HUES48 (cell line): ENCODE measurements around the gene MAGI3.
"Not testable (repeated sequence)": the region's sequence is repeated elsewhere in the genome, so short reads cannot be mapped to it uniquely, and the experiment has no call there.

Experiments
- H3K27ac ChIP-seq: one replicate; pipeline ENCODE4 v1.7.0; 2013; ENCODE audit warnings: low read depth, low read length, inconsistent platforms
- H3K27me3 ChIP-seq: 2 replicates; pipeline ENCODE4 v1.6.1; 2013; ENCODE audit warnings: mild to moderate bottlenecking, low read length; ENCODE audit not compliant: control insufficient read depth, insufficient read depth
- H3K36me3 ChIP-seq: 2 replicates; pipeline ENCODE4 v1.6.1; 2013; ENCODE audit warnings: low read length; ENCODE audit not compliant: control insufficient read depth, insufficient read depth
- H3K4me1 ChIP-seq: 2 replicates; pipeline ENCODE4 v1.6.1; 2013; ENCODE audit warnings: mild to moderate bottlenecking, low read length; ENCODE audit not compliant: control insufficient read depth, insufficient read depth
- H3K4me3 ChIP-seq: 2 replicates; pipeline ENCODE4 v1.5.1; 2013; ENCODE audit warnings: mild to moderate bottlenecking, low read depth, low read length
- H3K9ac ChIP-seq: 2 replicates; pipeline ENCODE4 v1.6.1; 2013; ENCODE audit warnings: mild to moderate bottlenecking, low read depth, low read length, moderate library complexity
- H3K9me3 ChIP-seq: 2 replicates; pipeline ENCODE4 v1.6.1; 2013; ENCODE audit warnings: low read length; ENCODE audit not compliant: control insufficient read depth, insufficient read depth

The MAGI3 gene

DNA sequence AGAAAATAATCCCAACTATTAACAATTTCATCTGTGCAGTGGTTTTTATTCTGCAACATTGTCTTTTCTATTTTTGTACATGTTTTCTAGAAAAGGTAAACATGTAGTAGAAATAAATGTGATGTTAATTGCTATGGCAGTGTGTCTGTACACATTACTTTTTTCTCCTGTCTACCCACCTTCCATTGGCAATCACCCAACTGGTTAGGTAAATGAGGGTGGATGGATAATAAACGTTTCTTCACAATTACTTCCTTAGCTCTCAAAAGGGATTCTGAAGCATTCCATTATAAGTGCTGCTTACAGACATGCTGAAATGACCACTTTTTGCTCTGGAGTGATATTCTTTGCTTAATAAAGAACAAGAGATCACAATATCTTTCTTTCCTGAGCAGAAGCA lies 61.4 kb downstream of the MAGI3 start:
- no peaks in the 10 kb centered on the region for H3K9me3 ChIP-seq
- no peak overlapping the region for H3K9ac ChIP-seq
- no peaks in the 10 kb centered on the region for H3K4me1 ChIP-seq
- H3K27ac ChIP-seq = no peak overlapping the region
- no peaks in the 10 kb centered on the region for H3K36me3 ChIP-seq
- H3K4me3 ChIP-seq = no peak overlapping the region
- no peaks in the 10 kb centered on the region for H3K27me3 ChIP-seq

DNA sequence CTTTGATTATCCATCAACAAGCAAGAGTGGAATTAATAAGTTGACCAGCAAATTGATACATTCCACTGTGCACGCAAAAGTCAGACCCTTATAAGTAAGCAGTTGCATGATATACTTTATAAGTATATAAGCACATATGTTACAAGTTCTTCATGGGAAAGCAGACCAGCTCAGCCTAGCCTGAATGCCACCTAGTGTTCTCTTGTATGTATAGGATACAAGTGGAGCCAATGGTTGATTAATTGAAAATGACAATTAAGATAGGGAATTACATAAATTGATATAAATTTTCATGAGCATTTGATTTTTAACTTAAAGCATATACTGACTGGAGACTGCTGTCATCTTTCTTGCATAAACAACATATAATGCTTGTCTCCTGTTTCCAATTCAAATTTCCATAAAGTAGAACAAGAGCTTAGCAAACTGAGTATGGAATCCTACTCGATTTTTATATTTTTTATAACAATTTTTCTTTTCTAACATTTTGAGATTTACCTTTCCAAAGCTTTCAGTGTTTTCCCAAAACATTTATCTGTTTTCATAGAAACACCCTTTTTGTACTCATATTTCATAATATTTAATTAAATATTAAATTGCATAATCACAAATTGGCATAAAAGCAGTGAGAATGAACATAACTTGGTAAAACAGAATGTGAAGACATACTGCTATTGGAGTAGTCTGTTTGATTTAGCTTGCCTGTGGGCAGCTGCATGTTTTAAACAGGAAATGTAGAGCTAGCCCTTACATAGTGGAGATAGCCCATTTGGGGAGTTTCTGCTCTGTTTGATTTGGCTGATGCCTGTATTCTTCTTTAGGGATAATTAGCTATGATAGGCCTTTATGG lies 62.8 kb downstream of the MAGI3 start:
- Histone ChIP-seq H3K4me1 (no peaks in the 10 kb centered on the region), H3K4me3 (no peak overlapping the region), H3K9ac (no peak overlapping the region), H3K27me3 (no peaks in the 10 kb centered on the region), H3K9me3 (no peaks in the 10 kb centered on the region), H3K27ac (peak overlapping the region; percentile 9), H3K36me3 (no peaks in the 10 kb centered on the region)

DNA sequence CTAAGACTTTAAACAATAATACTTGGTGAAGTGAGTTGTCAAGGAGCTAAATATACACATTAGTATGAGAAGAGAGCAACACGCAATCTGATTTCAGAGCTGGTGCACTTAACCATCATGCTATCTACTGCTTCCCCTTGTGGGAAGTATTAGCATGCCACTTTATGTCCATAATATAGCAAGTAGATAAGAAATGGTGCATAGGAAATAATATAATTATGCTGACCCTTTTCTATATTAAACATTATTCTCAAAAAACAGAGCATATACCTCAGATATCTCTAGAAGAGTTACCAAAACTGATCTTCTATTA lies 63.4 kb downstream of the MAGI3 start:
- H3K4me3 ChIP-seq = no peak overlapping the region
- H3K27me3 ChIP-seq = no peaks in the 10 kb centered on the region
- no peak overlapping the region for H3K27ac ChIP-seq
- H3K36me3 ChIP-seq = no peaks in the 10 kb centered on the region
- no peak overlapping the region for H3K9ac ChIP-seq
- H3K9me3 ChIP-seq = no peaks in the 10 kb centered on the region
- H3K4me1 ChIP-seq = no peaks in the 10 kb centered on the region

DNA sequence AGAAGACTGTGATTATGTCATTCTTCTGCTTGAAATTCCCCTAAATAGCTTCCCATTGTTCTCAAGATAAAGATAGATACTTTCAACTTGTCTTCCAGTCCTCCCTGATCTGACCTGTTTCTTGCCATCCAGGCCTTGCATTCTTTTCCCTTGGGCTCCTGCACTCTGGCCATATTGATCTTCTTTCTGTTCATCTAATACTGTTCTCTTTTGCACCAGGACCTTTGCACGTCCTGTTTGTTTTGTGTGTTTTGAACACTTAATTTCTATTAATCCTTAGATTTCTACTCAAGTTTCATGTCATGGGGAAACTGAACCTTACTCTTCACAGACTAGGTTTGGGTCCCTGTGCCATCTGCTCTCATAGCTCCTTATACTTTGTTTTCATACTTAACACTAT lies 65.1 kb downstream of the MAGI3 start:
- Histone ChIP-seq H3K27ac (no peak overlapping the region), H3K27me3 (no peaks in the 10 kb centered on the region), H3K36me3 (no peaks in the 10 kb centered on the region), H3K9ac (no peak overlapping the region), H3K4me1 (no peaks in the 10 kb centered on the region), H3K9me3 (no peaks in the 10 kb centered on the region), H3K4me3 (no peak overlapping the region)

DNA sequence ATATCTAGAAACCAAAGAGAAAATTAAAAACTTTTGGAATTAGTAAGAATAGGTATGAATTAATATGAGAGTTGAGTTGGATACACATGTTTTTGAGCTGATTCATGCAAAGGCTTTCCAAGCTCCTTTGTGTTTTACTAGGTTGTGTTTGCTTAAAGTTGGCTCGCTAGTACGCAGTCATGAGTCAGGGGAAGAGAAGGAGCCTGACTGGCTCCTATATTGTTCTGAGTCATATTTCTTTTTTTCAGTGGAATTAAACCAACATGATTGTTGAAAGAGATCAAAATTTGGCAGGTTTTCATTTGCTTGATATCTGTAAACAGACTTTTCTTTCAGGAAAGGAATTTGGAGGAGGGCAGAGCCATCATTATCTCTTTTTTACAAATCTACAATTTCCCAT lies 66.7 kb downstream of the MAGI3 start:
- Histone ChIP-seq H3K4me3 (no peak overlapping the region), H3K27ac (no peak overlapping the region), H3K36me3 (no peaks in the 10 kb centered on the region), H3K27me3 (no peaks in the 10 kb centered on the region), H3K4me1 (no peaks in the 10 kb centered on the region), H3K9me3 (no peaks in the 10 kb centered on the region), H3K9ac (no peak overlapping the region)

DNA sequence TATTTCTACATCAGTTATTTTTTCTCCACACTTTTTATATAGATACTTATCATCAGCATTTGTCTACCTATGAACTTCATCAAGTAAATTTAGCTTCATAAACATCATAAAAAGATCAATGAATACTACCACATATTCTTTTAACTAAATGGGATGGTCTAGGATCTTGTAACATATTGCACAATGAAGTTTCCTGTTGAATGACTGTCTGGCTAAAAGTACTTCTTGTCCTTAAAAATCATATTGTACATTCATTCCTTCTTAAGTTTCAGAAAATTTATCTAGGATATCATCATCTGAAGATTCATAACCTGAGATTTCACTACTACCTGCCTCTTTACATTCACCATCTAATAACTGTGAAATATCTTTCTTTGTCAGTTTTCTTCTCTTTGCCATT lies 69.0 kb downstream of the MAGI3 start:
- Histone ChIP-seq H3K27me3 (no peaks in the 10 kb centered on the region), H3K36me3 (no peaks in the 10 kb centered on the region), H3K27ac (no peak overlapping the region), H3K4me1 (no peaks in the 10 kb centered on the region), H3K4me3 (no peak overlapping the region), H3K9ac (no peak overlapping the region), H3K9me3 (no peaks in the 10 kb centered on the region)

DNA sequence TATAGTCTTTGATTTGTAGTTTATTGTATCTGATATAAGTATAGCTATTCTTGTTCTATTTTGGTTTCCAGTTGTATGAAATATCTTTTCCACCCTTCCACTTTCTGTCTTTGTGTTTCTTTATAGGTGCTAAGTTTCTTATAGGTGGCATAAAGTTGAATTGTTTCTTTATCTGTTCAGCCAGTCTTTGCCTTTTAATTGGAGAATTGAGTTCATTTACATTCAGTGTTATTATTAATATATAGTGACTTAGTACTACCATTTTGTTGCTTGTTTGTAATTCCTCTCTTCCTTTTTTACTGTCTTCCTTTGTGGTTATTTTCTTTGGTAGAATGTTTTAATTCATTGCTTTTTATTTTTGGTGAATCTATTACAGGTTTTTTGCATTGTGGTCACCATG lies 77.7 kb downstream of the MAGI3 start:
- H3K9ac ChIP-seq = no peak overlapping the region
- no peak overlapping the region for H3K4me3 ChIP-seq
- H3K4me1 ChIP-seq = no peaks in the 10 kb centered on the region
- no peaks in the 10 kb centered on the region for H3K27me3 ChIP-seq
- H3K27ac ChIP-seq = no peak overlapping the region
- no peaks in the 10 kb centered on the region; the same call in 1 of the 2 replicates for H3K9me3 ChIP-seq
- H3K36me3 ChIP-seq = no peaks in the 10 kb centered on the region

DNA sequence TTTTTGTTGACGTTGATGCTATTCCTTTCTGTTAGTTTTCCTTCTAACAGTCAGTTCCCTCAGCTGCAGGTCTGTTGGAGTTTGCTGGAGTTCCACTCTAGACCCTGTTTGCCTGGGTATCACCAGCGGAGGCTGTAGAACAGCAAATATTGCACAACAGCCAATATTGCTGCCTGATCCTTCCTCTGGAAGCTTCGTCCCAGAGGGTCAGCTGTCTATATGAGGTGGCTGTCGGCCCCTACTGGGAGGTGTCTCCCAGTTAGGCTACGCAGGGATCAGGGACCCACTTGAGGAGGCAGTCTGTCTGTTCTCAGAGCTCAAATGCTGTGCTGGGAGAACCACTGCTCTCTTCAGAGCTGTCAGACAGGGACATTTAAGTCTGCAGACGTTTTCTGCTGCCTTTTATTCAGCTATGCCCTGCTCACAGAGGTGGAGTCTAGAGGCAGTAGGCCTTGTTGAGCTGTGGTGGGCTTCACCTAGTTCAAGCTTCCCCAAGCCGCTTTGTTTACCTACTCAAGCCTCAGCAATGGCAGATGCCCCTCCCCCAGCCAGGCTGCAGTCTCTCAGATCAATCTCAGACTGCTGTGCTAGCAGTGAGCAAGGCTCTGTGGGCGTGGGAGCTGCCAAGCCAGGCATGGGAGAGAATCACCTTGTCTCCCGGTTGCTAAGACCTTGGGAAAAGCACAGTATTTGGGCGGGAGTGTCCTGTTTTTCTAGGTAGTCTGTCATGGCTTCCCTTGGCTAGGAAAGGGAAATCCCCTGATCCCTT lies 88.3 kb downstream of the MAGI3 start:
- H3K9ac ChIP-seq, H3K27me3 ChIP-seq, H3K4me3 ChIP-seq, H3K36me3 ChIP-seq, H3K9me3 ChIP-seq, H3K27ac ChIP-seq, H3K4me1 ChIP-seq: not testable (repeated sequence)

DNA sequence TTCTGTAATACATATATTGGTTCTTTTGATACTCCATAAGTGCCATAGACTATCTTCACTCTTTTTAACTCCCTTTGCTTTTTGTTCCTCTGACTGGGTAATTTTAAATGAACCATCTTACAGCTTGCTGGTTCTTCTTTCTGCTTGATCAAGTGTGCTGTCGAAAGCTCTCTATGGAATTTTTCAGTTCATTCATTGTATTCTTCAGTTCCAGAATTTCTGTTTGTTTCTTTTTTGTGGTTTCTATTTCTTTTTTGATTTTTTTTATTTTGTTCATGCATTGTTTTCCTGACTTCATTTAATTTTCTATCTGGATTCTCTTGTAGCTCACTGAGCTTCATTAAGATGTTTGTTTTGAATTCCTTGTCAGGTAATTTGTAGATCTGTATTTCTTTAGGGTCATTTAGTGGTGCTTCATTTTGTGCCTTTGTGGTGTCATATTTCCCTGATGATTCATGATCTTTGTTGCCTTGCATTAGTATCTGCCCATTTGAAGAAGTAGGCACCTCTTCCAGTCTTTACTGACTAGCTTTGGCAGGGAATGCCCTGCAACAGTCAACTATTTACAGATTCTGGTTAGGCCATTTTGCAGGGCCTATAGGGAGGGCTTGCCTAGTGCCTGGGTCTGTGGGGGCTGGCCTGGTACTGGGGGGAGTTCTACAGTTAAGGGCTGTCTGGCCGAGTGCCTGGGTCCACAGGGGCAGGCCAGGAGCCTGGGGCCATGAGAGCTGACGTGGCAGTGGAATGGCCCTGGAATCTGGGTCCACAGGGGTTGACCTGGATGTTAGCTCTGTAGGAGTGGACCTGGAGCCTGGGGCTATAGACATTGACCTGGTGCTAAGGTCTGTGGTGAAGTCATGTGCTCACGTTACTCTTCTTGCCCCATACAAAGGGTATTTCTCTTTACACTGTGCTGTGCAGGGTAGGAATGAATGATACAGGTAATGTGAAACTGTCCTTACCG lies 89.7 kb downstream of the MAGI3 start:
- Histone ChIP-seq H3K4me3 (no peak overlapping the region), H3K9me3 (peaks cover 8% of the 10 kb centered on the region; the same call in 1 of the 2 replicates), H3K27ac (no peak overlapping the region), H3K36me3 (no peaks in the 10 kb centered on the region), H3K27me3 (no peaks in the 10 kb centered on the region), H3K9ac (no peak overlapping the region), H3K4me1 (no peaks in the 10 kb centered on the region)

DNA sequence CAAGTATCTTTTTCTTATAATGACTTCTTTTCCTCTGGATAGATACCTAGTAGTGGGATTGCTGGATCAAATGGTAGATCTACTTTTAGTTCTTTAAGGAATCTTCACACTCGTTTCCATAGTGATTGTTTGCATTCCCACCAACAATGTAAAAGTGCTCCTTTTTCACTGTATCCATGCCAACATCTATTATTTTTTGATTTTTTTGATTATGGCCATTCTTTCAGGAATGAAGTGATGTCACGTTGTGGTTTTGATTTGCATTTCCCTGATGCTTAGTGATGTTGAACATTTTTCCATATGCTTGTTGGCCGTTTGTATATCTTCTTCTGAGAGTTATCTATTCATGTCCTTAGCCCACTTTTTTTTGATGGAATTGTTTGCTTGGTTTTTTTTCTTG lies 94.8 kb downstream of the MAGI3 start:
- H3K9me3 ChIP-seq, H3K36me3 ChIP-seq, H3K27ac ChIP-seq, H3K27me3 ChIP-seq, H3K4me3 ChIP-seq, H3K4me1 ChIP-seq, H3K9ac ChIP-seq: not testable (repeated sequence)
